Ectodermal cell (in vitro differentiated cells): Measurements from ENCODE around the gene IFNB1.

ENCODE experiments used
- H3K27ac ChIP-seq: 2 replicates; pipeline ENCODE4 v1.7.0; 2013; ENCODE audit warnings: mild to moderate bottlenecking, low read depth, low read length; ENCODE audit not compliant: insufficient read depth, poor library complexity, severe bottlenecking
- H3K27me3 ChIP-seq: 2 replicates; pipeline ENCODE4 v1.7.0; 2013; ENCODE audit warnings: mild to moderate bottlenecking, low read length; ENCODE audit not compliant: insufficient read depth, control insufficient read depth, poor library complexity, severe bottlenecking
- H3K36me3 ChIP-seq: one replicate; pipeline ENCODE4 v1.7.0; 2013; ENCODE audit warnings: low read length; ENCODE audit not compliant: control insufficient read depth, insufficient read depth
- H3K4me1 ChIP-seq: one replicate; pipeline ENCODE4 v1.7.0; 2013; ENCODE audit warnings: low read length; ENCODE audit not compliant: control insufficient read depth, insufficient read depth
- H3K4me3 ChIP-seq: 2 replicates; pipeline ENCODE4 v1.7.0; 2013; ENCODE audit warnings: low read depth, low read length, control low read depth; ENCODE audit not compliant: insufficient read depth
- H3K9me3 ChIP-seq: 2 replicates; pipeline ENCODE4 v1.7.0; 2013; ENCODE audit warnings: mild to moderate bottlenecking, low read length, moderate library complexity; ENCODE audit not compliant: control insufficient read depth
- WGBS, 2 experiments: methylation state at CpG; one replicate each; pipeline ENCODE4 v1.1.7; 2013; ENCODE audit warnings: missing lambda C conversion rate in 2 of 2; 5-methylcytosine and 5-hydroxymethylcytosine counted together

IFNB1 gene

DNA sequence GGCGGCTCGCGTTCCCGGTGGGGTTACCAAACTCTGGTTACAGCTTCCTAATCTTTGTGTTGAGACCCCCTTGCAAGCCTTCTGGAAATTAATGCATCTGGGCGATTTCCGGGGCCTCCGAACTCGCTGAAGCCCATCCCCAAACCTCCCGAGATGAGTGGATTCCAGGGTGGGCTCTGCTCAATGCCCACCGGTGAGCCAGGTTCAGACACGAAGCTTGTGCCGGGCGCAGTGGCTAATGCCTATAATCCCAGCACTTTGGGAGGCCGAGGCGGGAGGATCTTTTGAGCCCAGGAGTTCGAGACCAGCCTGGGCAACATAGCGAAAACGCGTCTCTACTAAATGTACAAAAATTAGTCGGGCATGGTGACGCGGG is 45.9 kb downstream of the IFNB1 start:
- Histone ChIP-seq H3K27ac (no peak overlapping the region), H3K9me3 (no peaks in the 10 kb centered on the region), H3K36me3 (no peaks in the 10 kb centered on the region), H3K4me3 (peak overlapping the region; percentile 22), H3K27me3 (peaks cover 3% of the 10 kb centered on the region), H3K4me1 (peaks cover 10% of the 10 kb centered on the region)
- WGBS, 2 experiments, result 77% methylated on average over 22 of the region's 22 CpGs

DNA sequence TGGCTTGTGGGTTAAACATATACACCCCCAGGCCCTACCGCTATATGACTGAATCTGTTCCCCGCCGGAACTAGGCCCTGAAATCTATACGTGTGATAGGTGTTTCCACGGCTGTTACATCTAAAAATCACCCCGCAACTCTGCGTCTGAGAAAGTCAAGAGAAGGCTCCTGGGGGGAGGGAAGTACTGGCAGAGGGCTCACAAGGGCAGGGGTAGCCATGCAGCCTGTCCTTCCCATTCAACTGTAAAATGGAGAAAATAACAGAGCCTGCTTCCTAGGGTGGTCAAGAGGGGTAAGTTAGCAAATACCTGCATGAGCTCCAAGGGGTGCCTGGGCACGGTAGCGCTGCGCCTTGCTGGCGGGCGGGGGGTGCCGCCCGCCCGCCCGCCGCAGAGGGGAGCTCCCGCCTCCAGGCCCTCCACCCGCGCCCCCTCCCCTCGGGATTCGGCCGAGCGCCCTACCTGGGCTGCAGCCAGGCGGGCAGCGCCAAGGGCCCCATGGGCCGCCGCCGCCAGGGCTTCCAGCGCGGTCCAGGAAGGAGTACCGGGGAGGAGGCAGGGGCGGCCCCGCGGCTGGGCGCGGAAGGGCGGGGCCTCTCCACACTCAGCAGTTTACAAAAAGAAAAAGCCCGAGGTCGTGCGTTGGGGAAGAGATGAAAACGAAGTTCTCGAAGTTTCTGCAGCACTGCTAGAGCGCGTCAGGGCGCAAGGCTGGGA is 46.5 kb downstream of the IFNB1 start, which contains the start of gene HACD4:
Gene HACD4, minus strand, starts transcription at position 550 of the 717 bp plus-strand sequence. Its CDS starts 50 bp downstream, at position 500.
- 8 to 9% methylated on average over 46 of the region's 46 CpGs for WGBS, 2 experiments
- H3K27ac ChIP-seq, result no peak within 1 kb of the TSS
- peak within 1 kb of the TSS; percentile 22 for H3K4me3 ChIP-seq
- H3K9me3 ChIP-seq, result no peaks in the 10 kb centered on the region
- H3K36me3 ChIP-seq, result no peaks in the 10 kb centered on the region
- H3K4me1 ChIP-seq, result peaks cover 10% of the 10 kb centered on the region
- peaks cover 3% of the 10 kb centered on the region for H3K27me3 ChIP-seq

DNA sequence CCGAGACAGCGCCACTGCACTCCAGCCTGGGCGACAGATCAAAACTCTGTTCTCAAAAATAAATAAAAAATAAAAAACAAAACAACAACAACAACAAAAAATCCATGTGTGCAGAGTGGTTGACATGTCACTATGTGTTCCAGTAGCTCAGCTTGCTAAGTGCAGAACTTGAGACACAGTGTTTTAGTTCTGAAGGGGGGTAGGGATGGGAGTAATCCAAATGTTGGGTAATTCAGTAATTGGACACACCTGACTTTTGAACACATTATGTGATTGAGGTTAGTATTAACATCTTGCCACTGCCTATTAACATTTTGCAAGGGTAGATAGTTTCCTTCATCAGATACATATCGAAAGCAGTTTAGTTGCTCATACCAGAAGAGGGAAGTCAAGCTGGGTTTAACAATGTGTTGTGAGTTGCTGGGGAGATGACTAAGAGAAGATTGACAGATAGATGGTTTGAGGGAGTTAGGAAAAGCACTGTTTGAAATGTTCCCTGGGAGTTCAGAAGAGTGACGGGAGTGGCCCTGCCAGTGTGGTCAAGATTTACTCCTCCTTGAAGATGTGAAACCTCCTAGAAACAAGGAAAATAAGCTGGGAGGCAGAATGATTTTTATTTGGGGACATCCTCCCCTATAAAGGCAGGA is 47.2 kb downstream of the IFNB1 start:
- no peaks in the 10 kb centered on the region for H3K9me3 ChIP-seq
- WGBS, 2 experiments, result 69 to 74% methylated on average over 5 of the region's 5 CpGs

DNA sequence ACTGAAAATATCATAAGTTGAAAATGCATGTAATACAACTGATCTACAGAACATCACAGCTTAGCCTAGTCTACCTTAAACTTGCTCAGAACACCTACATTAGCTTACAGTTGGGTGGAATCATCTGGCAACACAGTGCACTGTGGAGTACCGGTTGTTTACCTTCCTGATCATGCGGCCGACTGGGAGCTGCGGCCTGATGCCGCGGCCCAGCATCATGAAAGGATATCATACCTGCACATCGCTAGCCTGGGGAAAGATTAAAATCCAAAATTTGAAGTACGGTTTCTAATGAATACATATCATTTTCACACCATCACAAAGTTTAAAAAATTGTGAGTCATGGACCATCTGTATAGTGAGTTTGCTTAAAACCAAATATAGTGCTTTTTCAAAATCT is 48.1 kb downstream of the IFNB1 start:
- H3K4me1 ChIP-seq, result peaks cover 10% of the 10 kb centered on the region
- no peak overlapping the region for H3K4me3 ChIP-seq
- H3K36me3 ChIP-seq, result no peaks in the 10 kb centered on the region
- peaks cover 3% of the 10 kb centered on the region for H3K27me3 ChIP-seq
- H3K9me3 ChIP-seq, result no peaks in the 10 kb centered on the region
- no peak overlapping the region for H3K27ac ChIP-seq
- WGBS, 2 experiments, result 77 to 81% methylated on average over 8 of the region's 8 CpGs

More for the DNA sequence above, 47.2 kb downstream of the IFNB1 start:
- peaks cover 10% of the 10 kb centered on the region for H3K4me1 ChIP-seq
- H3K4me3 ChIP-seq, result peak overlapping the region; percentile 22
- H3K27ac ChIP-seq, result no peak overlapping the region
- peaks cover 3% of the 10 kb centered on the region for H3K27me3 ChIP-seq
- no peaks in the 10 kb centered on the region for H3K36me3 ChIP-seq

DNA sequence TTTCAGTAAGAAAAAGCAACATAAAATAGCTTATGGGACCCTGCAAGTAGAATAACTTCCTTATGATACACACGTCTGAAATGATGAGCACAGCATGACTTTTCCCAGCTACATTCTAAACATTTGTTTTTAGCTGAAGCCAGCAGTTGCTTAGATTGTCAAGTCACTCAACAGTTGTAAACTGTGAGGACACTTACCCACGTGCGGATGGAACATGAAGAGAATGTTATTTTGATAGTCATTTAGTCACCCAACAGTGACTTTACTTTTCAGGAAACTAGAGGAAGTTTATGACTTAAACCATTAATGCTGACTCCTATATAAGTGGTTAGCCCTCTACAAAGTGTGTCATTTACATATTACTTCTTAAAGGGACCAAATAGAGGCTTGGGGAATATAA is 49.3 kb downstream of the IFNB1 start:
- Histone ChIP-seq H3K27ac (no peak overlapping the region), H3K36me3 (no peaks in the 10 kb centered on the region)

DNA sequence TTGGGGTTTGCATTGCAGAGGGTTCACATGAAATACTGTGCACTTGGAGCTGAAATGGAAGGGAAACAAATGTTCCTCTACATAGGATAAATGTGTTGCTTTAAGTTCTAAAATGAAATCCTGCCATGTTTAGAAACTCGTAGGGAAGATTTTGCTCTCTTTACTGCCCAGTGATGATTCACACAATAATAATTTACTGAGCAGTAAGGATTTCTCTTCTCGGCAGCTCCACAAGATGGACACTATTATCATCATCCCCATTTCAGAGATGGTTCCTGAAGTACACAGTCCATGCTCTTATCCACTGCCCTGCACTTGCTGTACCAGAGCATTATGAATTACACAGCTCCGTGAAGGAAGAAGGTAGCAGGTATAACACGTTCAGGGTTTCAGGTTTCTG is 50.4 kb downstream of the IFNB1 start:
- no peaks in the 10 kb centered on the region for H3K9me3 ChIP-seq
- no peak overlapping the region for H3K4me3 ChIP-seq
- 90 to 95% methylated on average over 3 to 4 of the region's 4 CpGs for WGBS, 2 experiments
- H3K4me1 ChIP-seq, result peaks cover 10% of the 10 kb centered on the region
- no peaks in the 10 kb centered on the region for H3K36me3 ChIP-seq
- no peaks in the 10 kb centered on the region for H3K27me3 ChIP-seq
- no peak overlapping the region for H3K27ac ChIP-seq

More for the DNA sequence above, 49.3 kb downstream of the IFNB1 start:
- H3K4me1 ChIP-seq, result peaks cover 10% of the 10 kb centered on the region
- WGBS, 2 experiments, result 67 to 68% methylated on average over 3 of the region's 3 CpGs
- no peak overlapping the region for H3K4me3 ChIP-seq
- peaks cover 3% of the 10 kb centered on the region for H3K27me3 ChIP-seq
- H3K9me3 ChIP-seq, result no peaks in the 10 kb centered on the region
